SIG-M5 treated with dmso at 0.1 percent for 504 hours (cell line): ENCODE data around the gene LRRC8D.

Experiments
- DNase-seq: peaks from one replicate; lab custom pipeline; 2025; ENCODE audit not compliant: unreplicated experiment; lab: John Stamatoyannopoulos, UW

The LRRC8D gene

DNA sequence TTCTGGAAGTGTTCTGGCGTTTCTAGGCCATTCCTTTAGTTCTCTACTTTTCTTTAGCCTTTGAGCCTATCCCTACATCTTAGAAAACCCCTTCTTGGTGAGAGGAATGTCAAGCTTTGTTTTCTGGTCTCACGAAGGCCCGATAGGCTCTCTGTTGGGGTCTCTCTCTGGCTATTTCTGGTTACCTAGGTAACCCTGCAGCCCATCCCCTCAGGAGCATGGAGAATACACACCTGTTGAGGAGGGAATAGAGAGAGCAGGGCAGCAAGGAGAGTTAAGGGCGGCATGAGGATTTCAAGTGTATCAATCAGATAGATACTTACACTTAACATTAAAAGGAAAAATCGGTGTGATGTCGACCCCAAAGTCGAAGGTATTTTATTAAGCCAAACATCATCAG lies 45.7 kb downstream of the LRRC8D start:
- DNase-seq: no peak

DNA sequence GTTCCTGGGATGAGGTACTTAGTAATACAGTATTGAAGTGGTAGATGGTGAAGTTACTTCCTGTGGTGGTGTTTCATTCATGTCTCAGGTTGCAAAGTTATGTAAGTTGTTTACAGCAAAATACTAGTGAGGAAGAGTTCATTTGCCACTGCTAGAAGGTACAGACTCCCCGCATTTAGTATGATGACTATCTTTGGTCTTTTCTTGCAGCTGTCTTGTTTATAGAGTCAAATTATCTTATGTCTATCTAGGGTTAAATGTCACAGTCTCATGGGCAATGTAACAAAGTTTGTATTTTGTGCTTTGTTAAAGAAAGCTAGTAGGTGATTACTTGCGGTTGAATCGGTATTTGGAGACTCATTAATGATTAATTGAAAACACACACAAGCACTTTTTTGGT lies 50.2 kb downstream of the LRRC8D start:
- no peak for DNase-seq

DNA sequence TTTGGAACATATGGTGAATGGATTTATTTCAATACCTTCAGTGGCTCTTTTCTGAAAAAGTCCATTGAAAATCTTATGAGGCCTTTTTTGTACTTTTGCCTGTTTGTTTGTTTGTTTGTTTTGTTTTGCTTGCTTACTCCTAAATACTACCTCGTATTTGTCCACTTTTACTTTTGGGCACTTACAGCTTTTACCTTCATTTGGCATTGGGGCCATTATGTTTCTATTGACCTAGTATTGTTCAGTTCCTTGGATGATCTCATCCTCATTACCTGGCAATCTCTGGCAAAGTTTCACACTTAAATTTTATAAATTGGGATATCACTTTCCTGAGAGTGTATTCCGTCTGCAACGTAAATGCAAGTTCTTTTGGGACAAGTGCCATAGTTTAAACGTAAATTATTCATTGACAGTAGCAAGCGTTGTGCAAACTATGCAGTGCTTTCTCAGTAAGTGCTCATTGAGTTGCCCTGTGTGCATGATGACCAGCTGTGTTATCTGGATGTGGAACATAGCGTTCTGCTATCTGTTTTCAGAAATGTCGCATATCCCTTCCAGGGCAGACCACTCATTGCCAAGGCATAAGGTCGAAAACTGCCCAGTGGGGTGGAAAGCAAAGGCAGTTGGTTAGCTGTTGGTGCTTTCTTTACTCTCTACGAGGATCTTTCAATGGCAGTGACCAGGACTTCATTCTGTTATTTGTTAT lies 51.1 kb downstream of the LRRC8D start:
- DNase-seq: no peak

DNA sequence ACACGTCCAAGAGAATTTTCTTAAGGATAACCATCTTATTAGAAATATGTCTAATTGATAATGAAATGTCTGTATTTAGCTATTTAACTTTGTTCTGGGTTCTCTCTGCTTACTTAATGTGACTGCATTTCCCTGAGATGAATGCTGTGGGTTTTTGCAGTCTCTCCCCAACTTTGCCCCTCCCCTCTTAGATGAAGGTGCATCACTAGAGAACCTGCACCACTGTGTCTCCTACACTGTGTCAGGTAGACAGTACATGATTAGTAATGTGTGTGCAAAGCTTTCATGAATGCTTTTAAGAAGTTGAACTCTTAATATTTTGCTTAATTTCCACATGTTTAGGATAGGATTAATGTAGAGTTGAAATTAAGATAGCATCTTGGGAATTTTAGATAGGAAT lies 51.7 kb downstream of the LRRC8D start:
- DNase-seq: no peak

DNA sequence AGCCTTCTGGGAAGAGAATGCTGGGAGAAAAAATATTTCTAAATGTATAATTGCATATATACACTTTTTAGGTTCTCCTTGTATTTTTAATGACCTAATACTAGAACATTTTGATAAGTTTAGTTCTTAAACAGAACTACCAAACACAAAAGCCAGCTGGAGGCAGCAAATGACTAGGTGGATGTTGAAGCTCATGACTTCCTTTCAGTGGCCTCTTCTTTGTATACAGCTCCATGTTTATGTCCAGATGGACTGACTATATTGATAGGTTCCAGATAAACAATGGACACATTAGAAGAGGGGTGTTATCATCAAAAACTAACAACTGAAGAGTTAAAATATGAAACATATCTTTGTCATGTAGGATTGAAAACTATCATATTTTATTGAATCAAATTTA lies 52.5 kb downstream of the LRRC8D start:
- DNase-seq: no peak

DNA sequence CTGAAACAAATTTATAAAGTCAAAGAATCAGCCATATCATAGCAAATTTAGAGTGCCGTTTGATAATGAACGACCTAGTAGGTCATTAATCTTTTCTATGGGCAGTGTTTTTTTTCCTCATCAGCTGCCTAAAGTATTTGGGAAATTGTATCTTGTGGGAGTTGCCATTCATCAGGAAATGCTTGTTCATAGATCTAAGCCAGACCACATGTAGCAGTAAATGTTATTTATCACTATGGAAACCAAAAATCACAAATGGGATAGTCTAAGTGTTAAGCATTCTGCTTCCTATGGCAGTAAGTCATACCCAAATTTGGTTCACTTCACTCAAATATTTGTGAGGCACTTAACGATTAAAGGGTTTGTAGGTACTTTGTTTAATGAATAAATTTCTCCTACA lies 52.9 kb downstream of the LRRC8D start:
- no peak for DNase-seq

DNA sequence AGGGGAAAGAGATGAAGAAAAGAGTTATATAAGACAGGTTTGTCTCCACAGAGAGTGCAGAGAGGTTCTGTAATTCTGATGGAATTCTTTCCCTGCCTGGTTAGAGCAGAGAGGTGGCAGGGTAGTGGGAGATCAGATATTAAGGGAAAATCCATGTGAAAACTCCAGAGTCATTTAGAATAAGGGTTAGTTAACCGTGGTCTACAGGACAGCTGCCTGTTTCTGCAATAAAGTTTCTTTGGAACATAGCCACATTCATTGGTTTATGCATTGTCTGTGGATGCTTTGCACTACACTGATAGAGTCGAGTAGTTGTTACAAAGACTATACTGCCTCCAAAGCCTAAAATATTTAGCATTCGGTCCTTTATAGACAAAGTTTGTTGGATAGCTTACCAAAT lies 55.6 kb downstream of the LRRC8D start:
- DNase-seq: no peak

DNA sequence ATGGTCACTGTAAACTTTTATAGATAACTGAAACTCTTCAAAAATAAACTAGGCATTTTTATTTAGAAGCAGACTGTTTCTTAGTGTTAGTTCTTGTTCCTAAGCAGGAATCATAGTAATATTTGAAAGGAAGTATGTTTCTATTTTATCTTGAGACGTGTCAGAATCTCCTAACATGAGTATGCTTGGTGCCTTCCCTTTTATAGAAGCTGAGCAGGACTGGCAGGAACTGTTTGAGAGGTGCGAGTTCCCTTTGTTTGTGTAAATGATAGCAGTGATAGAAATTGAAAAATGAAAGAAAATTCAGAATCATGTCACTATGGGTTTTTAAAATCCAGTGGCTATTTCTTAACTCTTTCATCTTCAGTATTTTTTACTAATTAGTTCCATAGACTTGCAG lies 56.9 kb downstream of the LRRC8D start:
- DNase-seq: no peak

DNA sequence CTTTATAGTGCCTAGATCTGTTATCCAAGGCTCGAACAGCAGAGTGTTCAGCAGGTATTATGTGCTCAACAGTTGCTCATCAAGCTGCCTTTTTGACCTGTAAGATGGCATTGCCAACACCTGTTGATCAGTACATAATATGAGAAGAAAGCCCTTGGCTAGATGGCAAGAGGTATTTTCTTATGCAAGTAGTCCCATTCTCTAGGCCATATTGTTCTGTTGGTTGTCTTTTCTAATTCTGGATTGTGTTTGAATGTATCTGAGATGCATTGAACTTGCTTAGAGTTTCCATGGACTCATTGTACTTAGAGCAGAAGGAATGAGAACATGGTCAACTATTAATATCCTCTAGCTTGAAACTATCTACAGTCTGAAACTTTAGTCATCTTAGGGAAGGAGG lies 57.4 kb downstream of the LRRC8D start:
- no peak for DNase-seq

DNA sequence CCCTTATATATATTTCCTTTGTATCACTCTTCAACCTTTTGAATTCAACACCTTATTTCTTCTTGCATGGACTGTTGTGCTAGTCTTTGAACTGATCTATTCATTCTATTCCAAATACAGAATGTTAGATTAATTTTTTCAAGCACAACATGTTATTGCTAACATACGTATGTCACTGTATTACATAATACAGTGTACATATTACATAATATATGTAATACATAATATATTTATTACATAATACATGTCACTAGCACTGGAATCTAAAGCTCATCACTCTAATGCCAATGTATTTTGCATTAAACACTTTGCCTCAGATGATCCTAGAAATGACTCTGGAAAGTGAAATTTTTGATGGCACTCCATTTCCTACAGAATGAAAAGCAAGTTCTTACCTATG lies 59.8 kb downstream of the LRRC8D start:
- DNase-seq: no peak

DNA sequence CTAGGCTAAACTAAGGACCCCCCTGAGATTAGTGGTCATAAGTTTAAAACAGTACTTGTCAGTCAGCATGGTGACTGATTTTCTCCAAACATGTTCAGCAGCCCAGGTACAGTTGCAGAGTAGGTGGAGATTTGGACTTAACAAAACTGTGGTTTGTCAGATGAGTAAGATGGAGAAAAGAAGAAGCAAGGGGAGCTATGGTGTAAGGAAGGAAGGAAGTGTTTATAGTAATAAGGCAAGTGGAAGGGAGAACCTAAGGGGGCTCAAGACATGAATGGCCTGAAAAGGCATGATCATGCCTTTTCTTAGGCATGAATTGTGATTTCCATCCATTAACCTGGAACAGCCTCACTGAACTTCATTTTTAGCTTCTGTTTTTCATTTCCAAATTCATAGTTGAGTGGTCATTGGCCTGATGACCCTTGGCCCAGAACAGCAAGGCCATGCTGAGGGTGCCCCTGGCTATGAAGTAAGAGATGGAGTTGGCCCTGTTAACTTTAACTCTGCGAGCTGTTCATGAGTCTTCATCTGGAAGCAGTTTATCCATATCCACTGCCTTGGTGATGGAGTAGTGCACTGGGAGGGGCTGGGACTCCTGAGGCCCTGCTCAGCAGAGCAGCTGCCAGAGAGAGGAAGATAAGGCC lies 60.7 kb downstream of the LRRC8D start:
- DNase-seq: peak; percentile 51

DNA sequence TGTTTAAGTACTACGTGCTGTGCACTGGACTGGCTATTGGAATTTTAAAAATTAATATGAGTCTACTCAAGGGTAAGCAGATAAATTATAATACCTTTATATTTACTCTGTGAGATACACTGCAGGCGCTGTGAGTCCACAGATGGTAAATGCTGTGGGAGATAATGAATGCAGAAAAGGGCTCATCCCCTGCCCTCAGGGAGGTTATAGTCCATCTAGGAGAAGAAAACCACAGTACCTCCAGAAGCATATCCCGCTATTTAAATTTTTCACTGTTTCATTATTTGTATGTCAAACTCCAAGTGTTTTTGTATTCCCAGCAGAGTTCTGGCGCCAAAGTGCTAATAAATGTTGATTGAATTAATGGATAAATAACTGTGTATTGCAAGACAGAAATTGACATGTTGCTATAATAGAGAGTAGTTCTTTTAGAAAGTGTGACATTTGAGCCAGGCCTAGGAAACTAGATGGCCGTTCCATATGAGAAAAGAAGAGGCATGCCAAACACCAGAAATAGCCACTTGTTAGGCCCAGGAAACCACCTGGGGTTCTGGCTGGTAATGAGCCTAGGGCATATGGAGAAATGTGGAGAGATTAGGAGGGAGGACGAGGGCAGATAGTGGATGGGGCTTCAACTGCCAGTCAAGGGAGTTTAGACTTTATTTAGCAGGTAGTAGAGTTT lies 61.7 kb downstream of the LRRC8D start:
- no peak for DNase-seq

DNA sequence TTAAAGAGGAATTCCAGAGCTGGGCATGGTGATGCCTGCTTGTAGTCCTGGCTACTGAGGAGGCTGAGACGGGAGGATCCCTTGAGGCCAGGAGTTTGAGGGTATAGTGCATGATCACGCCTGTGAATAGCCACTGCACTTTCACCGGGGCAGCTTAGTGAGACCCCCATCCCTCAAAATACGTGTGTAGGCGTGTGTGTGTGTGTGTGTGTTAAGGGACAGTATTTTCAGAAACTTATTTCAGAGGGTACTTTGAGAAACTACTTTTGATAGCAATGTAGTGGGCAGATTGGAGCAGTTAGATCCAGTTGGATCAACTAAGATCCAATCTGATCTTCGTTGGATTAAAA lies 62.2 kb downstream of the LRRC8D start:
- DNase-seq: no peak

DNA sequence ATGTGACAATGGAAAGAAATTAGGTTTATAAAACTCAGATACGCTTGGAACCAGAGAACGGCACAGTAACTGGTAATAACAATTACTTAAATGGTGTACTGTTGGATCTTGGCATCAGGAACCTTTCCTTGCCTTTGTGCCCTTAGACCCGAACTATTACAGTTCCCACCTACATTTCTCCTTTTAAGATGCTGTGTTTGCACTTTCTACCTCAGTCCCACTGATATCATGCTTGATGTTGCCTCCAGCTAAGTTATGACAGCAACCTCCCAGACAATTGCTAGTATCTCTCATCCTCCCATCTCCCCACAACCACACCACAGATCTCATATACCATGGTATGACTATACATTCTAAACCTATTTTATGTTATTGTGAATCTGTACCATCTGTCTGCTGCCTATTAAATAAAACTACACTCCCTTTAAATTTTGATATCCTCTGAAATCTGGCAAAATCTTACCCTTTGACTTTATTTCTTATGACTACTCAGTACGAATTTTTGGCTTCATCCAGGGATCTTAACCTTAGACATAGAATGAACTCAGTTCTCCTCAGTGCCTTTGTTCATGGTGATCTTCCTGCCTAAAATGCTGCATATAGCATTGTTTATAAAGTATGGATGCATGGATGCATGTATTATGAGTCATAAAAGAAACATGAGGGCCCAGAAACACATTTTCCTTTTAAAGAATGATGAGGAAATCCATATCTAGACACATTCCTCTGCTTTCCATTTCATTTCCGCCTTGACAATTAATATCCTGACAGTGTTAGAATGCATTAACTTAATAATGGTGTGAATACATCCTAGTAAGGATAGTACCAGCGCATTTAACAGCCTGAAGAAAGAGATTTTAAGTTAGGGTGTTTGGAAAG lies 64.1 kb downstream of the LRRC8D start:
- DNase-seq: no peak

DNA sequence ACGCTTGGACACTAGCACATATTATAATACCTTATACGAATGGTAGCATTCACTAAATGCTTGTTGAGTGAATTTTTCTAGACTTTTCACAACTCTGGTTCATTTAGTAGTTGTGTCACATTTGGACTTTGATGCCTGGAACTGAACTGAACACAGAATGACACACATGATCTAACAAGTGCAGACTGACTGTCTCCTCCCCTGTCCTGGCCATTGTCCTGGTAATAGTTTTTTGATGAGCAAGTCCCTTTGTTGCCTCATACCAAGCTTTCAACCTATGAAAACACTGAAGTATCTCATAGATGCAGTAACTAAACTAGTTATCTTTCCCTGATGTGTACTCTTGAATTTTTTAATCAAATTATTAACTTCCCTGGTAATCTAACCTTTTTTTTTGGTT lies 66.4 kb downstream of the LRRC8D start:
- DNase-seq: no peak

DNA sequence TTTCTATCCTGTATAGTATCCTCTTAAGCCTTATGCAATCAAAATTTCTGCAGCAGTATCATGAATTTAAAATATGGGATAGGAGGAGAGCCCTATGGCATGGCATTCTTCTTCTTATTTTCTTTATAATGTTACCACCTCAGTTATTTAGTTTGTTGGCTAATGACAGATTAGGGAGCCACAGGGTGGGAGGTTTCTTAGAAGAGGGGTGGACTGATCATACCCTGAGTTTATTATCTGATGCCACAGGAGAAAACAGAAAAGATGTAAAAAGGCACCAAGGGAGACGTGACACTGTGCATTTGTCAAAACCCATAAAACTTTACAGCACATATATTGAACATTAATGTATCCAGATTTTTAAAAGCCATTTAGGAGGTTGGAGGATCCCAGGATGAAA lies 66.9 kb downstream of the LRRC8D start:
- DNase-seq: no peak

DNA sequence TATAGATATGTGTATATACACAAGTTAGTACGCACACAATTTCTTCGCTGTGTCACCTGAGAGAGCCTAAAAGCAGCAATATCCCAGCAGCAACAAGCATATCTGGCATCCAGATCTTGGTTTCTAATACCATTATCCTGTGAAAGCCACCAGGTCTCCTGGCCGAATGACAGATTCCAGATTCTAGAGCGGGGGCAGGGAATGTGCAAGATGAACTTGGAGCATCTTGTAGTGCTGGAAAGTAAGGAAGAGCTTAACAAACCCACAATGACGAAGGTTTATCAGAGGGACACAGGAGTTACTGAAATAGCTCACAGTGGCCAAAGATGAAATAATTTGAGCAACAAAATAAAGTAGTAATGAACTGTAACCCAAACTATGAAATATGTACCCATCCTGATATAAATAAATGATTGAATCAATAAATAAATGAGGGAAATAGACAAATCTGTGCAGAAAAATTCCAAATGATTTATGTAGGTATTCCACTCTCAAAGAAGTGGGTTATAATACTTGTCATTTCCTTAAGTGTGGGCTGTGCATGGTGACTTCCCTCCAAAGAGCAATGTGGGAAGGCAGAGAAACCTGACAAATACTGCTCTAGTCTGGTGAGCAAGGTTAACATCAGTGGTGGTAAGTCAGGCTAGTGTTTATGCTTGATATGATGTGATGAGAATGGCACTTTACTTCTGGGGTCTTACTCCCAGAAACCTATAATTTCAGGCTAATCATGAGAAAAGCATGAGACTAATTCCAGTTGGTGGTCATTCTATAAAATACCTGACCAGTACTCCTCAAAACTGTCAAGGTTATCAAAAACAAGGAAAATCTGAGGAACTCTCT lies 67.9 kb downstream of the LRRC8D start:
- DNase-seq: no peak

DNA sequence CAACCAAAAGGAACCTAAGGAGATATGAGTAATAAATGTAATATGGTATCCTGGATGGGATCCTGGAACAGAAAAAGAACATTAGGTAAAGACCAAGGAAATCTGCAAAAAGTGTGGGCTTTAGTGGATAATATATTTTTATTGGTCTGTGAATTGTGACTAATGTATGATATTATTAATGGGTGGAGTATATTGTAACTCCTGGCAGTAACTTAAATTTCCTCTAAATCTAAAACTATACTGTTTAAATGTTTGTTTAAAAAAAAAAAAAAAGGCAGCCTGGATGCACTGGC lies 68.4 kb downstream of the LRRC8D start:
- DNase-seq: no peak

DNA sequence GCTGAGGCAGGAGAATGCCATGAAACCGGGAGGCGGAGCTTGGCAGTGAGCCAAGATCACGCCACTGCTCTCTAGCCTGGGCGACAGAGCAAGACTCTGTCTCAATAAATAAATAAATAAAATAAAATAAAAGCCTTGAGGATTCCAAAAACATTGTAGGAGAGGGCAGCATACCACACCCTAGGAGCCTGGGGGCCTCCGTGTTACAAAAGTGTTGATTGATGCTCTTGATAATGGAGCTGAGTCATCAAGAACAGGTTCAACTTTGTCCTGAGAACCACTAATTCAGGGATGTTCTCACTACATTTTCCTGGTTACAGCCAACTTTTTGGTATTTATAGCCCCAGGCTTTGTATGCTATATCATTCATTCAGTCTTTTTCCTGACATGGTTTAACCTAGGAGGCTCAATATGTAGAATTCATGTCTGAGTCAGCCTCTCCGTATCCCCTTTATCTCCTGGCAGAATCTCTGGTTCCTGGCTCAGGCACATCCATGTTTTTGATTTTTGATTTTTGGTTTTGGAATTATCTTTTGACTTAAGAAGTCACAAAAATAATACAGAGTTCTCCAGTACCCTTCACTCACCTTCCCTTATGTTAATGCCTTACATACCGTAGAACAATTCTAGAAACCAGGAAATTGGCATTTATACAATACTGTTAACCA lies 69.4 kb downstream of the LRRC8D start:
- DNase-seq: peak; percentile 45

DNA sequence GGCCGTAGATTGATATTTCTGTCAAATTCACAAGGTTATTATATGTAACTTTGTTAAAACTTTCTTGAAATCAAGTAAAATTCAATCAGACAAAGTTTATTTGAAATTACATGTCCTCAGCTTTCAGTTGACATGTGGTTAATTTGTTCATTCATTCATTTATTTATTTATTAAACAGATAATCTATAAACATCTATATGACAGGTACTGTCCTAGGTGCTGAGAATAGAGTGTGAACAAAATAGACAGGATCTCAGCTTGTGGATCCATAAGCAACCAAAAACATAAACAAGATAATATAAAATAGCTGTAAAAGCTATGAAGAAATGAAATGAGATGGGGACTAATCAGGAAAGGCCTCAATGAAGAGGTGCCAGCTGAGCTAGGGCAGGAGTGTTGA lies 72.0 kb downstream of the LRRC8D start:
- no peak for DNase-seq
